ENCODE data around the gene POU2AF3. TPM values are rescaled to one million over a fixed set of nuclear protein-coding genes. Genes with fewer than 3 reads are reported as not detected.

POU2AF3 gene
- total and polyA plus RNA-seq, 10 of the 15 experiments (the other 5 are each of a cell fraction or from before 2014, with no cell fraction given) = 0.17 TPM; not detected in 8

GRCh38 chr11:111322534-111322933 is 24.2 kb downstream of the POU2AF3 start:
- peaks cover 0 to 2% of the 10 kb centered on the region in 2 experiments; a peak in 3 of 4 replicates for H3K27me3 ChIP-seq (replicated peaks in 1 of 2; ENCODE audit: control insufficient read depth in 2 of 2, insufficient read depth in 2 of 2, low read length in 1 of 2)
- ChIA-PET POLR2A (no interaction called here), RAD21 (ENCODE audit: unreplicated experiment) (no interaction called here), SMC1A (ENCODE audit: uncharacterized antibody, unreplicated experiment) (interaction anchor here (1.6 to 1.9 kb wide), 3 partner anchors 10 to 102 kb away, joined by 3 to 8 read pairs (median 3); no protein-coding TSS in a partner anchor), CTCF (no interaction called here)
- ATAC-seq (no peak), FAIRE-seq (no peak), DNase-seq (ENCODE audit: low read depth, low spot score) (no peak)
- BruUV-seq (replicated peaks) = no TSS peak
- H3K9me3 ChIP-seq (replicated peaks; ENCODE audit: control insufficient read depth, insufficient read depth, low read length) = no peaks in the 10 kb centered on the region
- intact Hi-C loops (cut with micrococcal nuclease; ENCODE audit: unreplicated experiment) = no loop called here
- no peaks in the 10 kb centered on the region for H3K36me3 ChIP-seq (ENCODE audit: control insufficient read depth in 2 of 2, insufficient read depth in 2 of 2, low read length in 1 of 2)
- H3K4me2 ChIP-seq (ENCODE audit: control insufficient read depth, insufficient read depth) = no peak overlapping the region
- H3K27ac ChIP-seq (ENCODE audit: control insufficient read depth, insufficient read depth) = no peak overlapping the region
- 69% methylated on average over 2 of the region's 2 CpGs for WGBS (ENCODE audit: insufficient coverage, insufficient replicate concordance, low lambda C conversion rate, missing lambda C conversion rate)
- no peak overlapping the region for H3K9ac ChIP-seq (ENCODE audit: control insufficient read depth, insufficient read depth, low read length)
- no peaks in the 10 kb centered on the region for H3K79me2 ChIP-seq (ENCODE audit: control insufficient read depth, insufficient read depth, low read length)
- no peaks in the 10 kb centered on the region; the same call in 1 of the 2 replicates for H4K20me1 ChIP-seq (ENCODE audit: control insufficient read depth, insufficient read depth)
- in situ Hi-C loops (cut with MboI) = no loop called here
- H2AFZ ChIP-seq (ENCODE audit: control insufficient read depth, low read depth, low read length) = no peak overlapping the region
- H3K4me3 ChIP-seq = no peak overlapping the region
- TF ChIP-seq SREBF2 (IDR thresholded peaks at IDR 0.05; ENCODE audit: low read length) (no peak), PML (IDR thresholded peaks at IDR 0.05; ENCODE audit: low read length) (no peak), USF2 (IDR thresholded peaks at IDR 0.05; ENCODE audit: borderline replicate concordance, low read depth, low read length) (no peak), MXI1 (IDR thresholded peaks at IDR 0.05; ENCODE audit: low read depth, low read length) (no peak), POLR2AphosphoS2 (IDR thresholded peaks at IDR 0.05; ENCODE audit: low read depth, low read length) (no peak), EP300 (IDR thresholded peaks at IDR 0.05; ENCODE audit: borderline replicate concordance in 1 of 2, control insufficient read depth in 1 of 2, low read depth in 2 of 2, low read length in 2 of 2) (no peak), CTCF (IDR thresholded peaks at IDR 0.05 in 2 of 3, conservative IDR thresholded peaks at IDR 0.05 in 1 of 3; ENCODE audit: control insufficient read depth in 2 of 3, extremely low read depth in 1 of 3, insufficient read depth in 1 of 3, low read depth in 3 of 3, low read length in 3 of 3) (no peak), MYB (IDR thresholded peaks at IDR 0.05; ENCODE audit: borderline replicate concordance, low read depth, low read length) (no peak), NFXL1 (IDR thresholded peaks at IDR 0.05; ENCODE audit: borderline replicate concordance) (no peak), CBFB (IDR thresholded peaks at IDR 0.05; ENCODE audit: low read depth) (no peak)
- no peaks in the 10 kb centered on the region for H3K4me1 ChIP-seq (ENCODE audit: control insufficient read depth, insufficient read depth, low read length)
